NOMO-1 treated with dmso at 0.1 percent for 144 hours (cell line): ENCODE measurements around the gene ADCY7.

ENCODE experiments used
- DNase-seq: peaks from one replicate; lab custom pipeline; 2025; ENCODE audit not compliant: unreplicated experiment; lab: John Stamatoyannopoulos, UW

Gene ADCY7

GRCh38 chr16:50247906-50248608 is 18.3 kb upstream of the ADCY7 start:
- DNase-seq, result no peak

GRCh38 chr16:50248845-50249244 is 17.5 kb upstream of the ADCY7 start:
- DNase-seq, result no peak

GRCh38 chr16:50251375-50252081 is 14.8 kb upstream of the ADCY7 start:
- DNase-seq, result no peak

GRCh38 chr16:50252082-50252611 is 14.2 kb upstream of the ADCY7 start:
- no peak for DNase-seq

- DNase-seq, result no peak
These were observed 13.4 kb upstream of the ADCY7 start for GRCh38 chr16:50252874-50253513.

- DNase-seq, result no peak
These were observed 12.8 kb upstream of the ADCY7 start for GRCh38 chr16:50253514-50253910.

GRCh38 chr16:50254072-50254471 is 12.3 kb upstream of the ADCY7 start:
- DNase-seq, result no peak

GRCh38 chr16:50255538-50255937 is 10.8 kb upstream of the ADCY7 start:
- DNase-seq, result no peak

GRCh38 chr16:50256604-50257003 is 9.7 kb upstream of the ADCY7 start:
- DNase-seq, result no peak

- no peak for DNase-seq
These were observed 8.5 kb upstream of the ADCY7 start for GRCh38 chr16:50257876-50258275.

- no peak for DNase-seq
These were observed 6.8 kb upstream of the ADCY7 start for GRCh38 chr16:50259334-50260205.

- DNase-seq, result no peak
These were observed 5.9 kb upstream of the ADCY7 start for GRCh38 chr16:50260206-50261159.

GRCh38 chr16:50261160-50261706 is 5.1 kb upstream of the ADCY7 start:
- no peak for DNase-seq

- no peak for DNase-seq
These were observed 4.6 kb upstream of the ADCY7 start for GRCh38 chr16:50261707-50262235.

GRCh38 chr16:50263060-50263909 is 3.1 kb upstream of the ADCY7 start:
- no peak for DNase-seq

GRCh38 chr16:50263940-50264929 is 2.1 kb upstream of the ADCY7 start:
- no peak for DNase-seq

GRCh38 chr16:50265260-50265659 is 1.1 kb upstream of the ADCY7 start:
- no peak for DNase-seq
